ENCODE results near the gene LRP6.

The LRP6 gene

DNA sequence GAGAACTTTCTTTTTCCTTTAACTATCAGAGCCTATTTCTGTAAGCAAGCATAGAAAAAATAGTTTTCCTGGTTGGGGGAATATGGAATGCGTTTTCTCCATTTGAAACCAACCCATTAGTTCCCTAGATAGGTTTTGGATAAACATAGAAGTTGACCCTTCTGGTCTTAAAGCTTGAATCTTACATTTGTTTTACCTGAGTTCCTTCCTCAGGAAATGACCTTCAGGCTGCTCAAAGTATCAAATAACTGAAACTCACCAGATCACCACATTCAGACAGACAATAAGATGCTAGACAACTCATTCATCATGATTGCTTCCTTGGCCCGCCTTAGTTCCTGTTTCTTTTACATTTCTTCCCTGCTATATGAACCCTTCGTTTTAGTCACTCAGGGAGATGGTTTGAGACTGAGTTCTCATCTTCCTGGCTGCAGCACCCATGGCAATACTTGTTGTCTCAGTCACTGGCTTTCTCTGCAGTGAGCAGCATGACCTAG is 52.2 kb downstream of the LRP6 start:
- DNase-seq (ENCODE audit: low read depth), result no peak

- no peak for DNase-seq (ENCODE audit: low read depth)
Observed at GRCh38 chr12:12214201-12214600, 52.6 kb downstream of the LRP6 start.

DNA sequence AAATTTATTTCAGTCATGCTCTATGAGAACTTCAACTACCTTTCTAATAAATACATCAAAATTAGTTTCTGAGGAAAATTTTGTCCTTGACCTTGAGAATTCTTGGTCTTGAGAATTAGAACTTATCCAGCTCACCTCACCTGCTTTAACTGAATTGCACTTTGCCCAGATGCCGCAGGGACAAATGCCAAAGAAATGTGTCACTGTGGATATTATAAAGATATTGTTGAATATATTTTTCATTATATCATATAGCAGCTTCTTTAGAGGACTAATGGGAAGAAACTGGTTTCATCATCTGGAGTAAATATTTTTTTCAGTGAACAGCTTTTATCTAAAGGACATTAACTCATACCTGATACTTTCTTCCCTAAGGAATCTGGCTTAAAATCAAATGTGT is 54.1 kb downstream of the LRP6 start:
- DNase-seq (ENCODE audit: low read depth), result no peak

DNA sequence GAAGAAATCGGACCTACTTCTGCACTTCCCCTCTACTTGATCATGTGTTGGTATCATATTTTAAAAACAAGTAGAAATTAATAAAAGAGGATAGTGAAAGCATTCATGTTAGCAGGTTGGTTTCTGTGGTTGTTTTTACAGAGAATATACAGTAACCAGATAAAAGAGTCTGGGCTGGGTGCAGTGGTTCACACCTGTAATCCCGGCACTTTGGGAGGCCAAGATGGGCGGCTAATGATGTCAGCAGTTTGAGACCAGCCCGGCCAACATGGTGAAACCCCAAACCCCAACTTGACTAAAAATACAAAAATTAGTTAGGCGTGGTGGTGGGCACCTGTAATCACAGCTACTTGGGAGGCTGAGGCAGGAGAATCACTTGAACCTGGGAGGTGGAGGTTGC is 55.9 kb downstream of the LRP6 start:
- DNase-seq (ENCODE audit: low read depth), result no peak

DNA sequence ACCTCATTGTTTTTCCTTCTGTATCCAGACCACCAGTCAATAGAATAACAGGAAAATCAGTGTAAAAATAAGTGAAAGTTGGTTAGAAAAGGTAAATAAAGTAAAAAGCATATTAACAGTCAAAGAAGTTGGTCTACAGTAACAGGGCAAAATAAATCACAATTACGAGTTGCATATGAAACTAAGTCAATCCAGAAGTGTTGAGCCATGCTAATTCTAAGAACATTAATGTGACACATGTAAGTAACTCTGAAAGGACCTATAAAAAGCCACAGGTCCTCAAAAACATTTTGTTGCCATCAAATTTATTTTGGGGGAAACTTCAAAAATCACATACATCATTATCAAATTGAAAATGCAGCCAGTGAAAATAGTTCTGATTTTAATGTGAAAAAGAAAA is 56.4 kb downstream of the LRP6 start:
- no peak for DNase-seq (ENCODE audit: low read depth)

DNA sequence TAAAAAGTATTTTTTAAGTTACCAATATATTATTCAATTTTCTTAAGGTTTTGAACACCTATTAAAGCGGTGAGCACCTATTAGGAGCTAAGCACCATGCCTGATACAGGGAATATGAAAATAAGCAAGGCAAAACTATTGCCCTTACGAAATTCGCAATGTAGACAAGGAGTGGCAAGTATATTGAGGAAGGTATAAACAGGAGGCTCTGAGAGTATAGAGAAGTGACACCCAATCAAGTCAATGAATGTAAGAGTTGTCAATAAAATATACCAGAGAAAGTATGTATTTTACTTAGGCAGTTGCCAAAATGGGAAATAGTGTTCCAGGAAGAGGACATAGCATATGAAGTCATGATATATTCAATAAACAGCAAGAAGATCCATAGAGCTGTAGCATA is 57.2 kb downstream of the LRP6 start:
- DNase-seq (ENCODE audit: low read depth), result no peak

DNA sequence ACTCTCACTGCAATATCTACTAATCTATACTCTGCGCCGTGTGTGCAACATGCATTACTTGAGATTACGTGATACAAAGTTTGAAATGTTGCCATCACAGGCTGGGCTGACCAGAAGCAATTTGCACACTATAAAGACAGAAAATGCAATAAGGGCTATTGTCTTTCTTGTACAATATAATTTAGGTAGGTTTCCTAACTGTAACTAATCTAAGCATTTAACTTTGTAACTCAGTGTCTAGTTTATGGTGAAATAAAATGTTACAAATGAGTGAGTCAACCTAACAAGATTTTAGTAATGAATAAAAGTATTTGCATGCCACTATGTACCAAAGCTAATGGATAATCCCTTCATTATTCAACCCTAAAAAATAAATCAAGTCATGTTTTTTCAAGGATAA is 57.8 kb downstream of the LRP6 start:
- DNase-seq (ENCODE audit: low read depth), result no peak

DNA sequence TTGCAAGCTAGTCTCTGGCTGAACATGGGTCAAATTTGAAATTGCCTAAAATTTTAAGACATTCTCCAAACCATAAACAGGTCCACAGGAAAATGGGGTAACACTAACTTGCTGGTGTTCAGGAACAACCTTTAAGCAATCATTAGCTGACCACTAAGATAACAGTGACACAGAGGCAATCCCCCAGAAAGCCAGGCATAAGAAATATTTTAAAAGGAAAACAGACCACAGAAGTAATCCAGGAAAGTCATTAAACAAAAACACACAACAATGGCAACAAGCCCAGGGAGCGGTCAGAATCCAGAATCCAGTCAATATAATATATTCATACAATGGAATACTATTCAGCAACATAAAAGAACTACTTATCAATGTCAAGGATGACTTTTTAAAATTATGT is 59.1 kb downstream of the LRP6 start:
- DNase-seq (ENCODE audit: low read depth), result no peak

- DNase-seq (ENCODE audit: low read depth), result no peak
Observed at GRCh38 chr12:12206776-12207388, 60.0 kb downstream of the LRP6 start.

DNA sequence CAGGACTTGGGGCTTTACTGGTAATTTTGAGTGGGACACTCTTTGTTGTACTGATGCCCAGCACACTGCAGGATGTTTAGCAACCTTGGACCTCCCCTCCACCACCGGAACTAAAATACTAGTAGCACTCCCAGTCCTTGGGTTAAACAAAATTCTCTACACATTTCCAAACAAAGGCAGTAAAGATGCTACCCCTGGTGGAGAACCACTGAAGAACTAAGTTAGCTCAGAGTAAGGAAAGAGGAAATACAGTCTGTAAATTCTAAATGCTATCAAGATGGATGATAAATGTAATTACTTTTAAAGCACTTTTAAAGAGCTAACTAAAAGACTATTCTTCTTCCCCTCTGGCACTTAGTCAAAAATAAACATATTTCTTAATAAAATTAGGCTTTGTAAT is 64.1 kb downstream of the LRP6 start:
- DNase-seq (ENCODE audit: low read depth), result no peak

GRCh38 chr12:12202105-12202504 is 64.7 kb downstream of the LRP6 start:
- no peak for DNase-seq (ENCODE audit: low read depth)

DNA sequence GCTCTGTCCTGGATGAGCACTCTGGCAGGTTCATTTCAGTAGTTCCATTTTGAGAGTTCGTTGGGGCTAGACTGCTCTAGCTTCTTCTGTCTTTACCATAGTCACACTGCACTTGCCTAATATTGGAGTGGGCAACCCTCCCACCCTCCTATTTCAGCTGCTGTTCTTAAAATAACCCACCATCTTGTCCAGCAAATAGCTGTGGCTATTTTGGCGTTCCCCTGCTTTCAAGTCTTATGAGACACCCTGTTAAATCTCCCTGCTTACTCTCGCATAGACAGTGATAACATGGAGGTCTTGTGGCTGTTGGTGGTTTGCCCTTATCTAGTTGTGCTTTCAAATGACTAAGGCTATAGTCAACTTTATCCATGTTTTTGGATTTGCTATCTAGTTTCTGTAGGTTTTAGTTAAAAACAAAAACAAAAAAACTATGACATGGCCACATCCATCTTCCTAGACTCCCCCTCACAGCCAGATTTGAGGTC is 65.5 kb downstream of the LRP6 start:
- no peak for DNase-seq (ENCODE audit: low read depth)

DNA sequence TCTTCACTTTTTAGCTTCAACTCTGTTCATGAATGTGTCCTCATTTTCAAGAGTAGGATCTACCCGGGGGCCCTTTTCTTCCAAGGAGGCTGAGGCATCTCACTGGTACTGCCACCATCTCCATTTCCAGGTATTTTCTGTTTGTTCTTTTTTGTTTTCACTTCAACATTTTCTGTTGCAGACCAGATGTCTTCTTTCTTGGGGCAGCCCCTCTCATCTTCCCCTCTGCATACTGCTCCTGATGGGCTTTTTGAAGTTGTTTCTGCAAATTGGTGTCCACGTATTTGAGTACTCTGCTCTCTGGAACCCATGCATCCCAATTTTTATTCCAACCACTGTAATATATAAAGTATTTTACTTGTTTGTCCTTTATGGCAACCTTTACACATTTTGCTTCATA is 66.5 kb downstream of the LRP6 start:
- no peak for DNase-seq (ENCODE audit: low read depth)

DNA sequence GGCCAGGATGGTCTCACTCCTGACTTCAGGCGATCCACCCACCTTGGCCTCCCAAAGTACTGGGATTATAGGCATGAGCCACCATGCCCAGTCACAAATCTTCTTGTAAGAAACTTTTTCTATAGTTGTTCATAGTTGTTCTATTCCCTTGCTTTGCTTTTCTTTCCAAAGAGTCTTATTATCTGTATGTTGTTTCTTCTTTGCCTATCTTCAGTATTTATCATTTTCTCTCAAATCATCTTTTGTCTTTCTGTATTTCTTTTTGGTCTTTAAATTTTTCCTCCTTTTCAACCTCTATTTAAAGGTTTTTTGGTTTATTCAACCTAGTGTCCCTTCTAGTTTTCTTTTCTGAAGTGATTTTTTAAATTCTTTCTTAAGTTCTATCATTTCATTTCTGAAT is 68.7 kb downstream of the LRP6 start:
- no peak for DNase-seq (ENCODE audit: low read depth)

- no peak for DNase-seq (ENCODE audit: low read depth)
Observed at GRCh38 chr12:12197128-12197527, 69.7 kb downstream of the LRP6 start.

DNA sequence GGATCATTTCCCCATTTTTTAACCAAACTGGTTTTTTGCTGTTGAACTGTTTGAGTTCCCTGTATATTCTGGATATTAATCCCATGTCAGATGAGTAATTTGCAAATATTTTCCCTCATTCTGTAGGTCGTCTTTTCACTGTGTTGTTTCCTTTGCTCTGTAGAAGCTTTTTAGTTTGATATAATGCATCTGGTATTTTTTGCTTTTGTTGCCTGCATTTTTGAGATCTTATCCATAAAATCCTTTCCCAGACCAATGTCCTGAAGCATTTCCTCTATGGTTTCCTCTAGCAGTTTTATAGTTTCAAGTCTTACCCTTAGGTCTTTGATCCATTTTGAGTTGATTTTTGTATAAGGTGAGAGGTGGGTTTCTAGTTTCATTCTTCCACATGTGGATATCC is 71.3 kb downstream of the LRP6 start:
- no peak for DNase-seq (ENCODE audit: low read depth)

DNA sequence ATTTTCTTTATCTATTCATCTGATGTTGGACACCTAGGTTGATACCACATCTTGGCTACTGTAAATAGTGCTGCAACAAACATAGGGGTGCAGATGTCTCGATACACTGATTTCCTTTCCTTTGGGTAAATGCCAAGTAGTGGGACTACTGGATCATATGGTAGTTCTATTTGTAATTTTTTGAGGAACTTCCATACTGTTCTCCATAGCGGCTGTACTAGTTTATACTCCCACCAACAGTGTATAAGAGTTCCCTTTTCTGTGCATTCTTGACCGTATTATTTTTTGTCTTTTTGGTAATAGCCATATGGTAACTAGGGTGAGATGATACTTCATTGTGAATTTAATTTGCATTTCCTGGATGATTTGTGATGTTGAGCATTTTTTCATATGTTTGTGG is 71.8 kb downstream of the LRP6 start:
- DNase-seq (ENCODE audit: low read depth), result no peak

GRCh38 chr12:12194206-12194605 is 72.6 kb downstream of the LRP6 start:
- no peak for DNase-seq (ENCODE audit: low read depth)

DNA sequence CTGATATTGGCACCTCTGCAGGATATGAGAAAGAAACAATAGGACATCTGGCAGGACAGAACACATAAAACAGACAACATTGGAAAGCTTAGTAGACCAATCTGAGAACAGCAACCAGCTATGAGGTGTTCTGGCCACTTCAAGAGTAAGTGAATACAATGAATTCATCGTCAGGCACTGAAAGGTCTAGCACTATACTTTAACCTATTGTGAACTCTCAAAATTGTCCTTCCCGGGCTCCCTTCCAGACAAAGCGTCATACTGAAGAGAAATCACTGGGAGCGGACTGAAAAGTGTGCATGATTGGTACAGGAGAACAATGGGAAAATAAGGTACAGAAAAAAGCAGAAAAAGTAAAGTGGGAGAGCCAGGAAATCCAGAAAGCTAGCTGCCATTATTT is 75.8 kb downstream of the LRP6 start:
- DNase-seq (ENCODE audit: low read depth), result no peak

- no peak for DNase-seq (ENCODE audit: low read depth)
Observed at GRCh38 chr12:12190087-12190809, 76.6 kb downstream of the LRP6 start.

GRCh38 chr12:12185414-12185813 is 81.4 kb downstream of the LRP6 start:
- DNase-seq (ENCODE audit: low read depth), result no peak

DNA sequence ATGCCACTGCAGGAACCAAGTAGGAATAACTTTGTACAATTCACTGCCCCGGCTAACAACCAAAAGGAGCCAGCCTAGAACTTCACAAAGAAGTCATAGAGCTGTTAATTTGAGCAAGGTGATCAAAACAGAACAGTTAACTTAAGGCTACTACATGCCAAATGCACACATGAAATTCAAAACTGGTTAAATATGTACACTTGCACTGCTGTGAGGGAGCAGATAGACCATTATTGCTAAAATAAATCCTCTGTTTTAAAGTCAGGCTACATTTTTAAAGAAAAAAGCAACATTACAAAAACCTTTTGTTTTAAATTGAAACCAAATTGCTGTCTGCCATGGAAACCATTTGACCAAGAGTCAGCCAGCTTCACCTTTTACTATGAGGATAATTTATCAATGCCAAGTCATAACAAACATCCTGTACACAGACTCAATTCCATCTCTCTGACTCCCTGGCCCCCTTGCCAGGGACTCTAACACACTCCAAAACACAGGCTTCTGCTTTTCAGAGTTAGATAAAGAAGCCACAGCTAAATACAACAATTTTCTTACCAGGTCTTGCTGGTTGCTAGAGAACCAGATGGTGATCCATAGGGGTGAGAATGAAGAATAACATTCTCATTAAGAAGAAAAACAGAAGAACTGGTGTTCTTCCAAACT is 84.0 kb downstream of the LRP6 start:
- DNase-seq (ENCODE audit: low read depth), result no peak

DNA sequence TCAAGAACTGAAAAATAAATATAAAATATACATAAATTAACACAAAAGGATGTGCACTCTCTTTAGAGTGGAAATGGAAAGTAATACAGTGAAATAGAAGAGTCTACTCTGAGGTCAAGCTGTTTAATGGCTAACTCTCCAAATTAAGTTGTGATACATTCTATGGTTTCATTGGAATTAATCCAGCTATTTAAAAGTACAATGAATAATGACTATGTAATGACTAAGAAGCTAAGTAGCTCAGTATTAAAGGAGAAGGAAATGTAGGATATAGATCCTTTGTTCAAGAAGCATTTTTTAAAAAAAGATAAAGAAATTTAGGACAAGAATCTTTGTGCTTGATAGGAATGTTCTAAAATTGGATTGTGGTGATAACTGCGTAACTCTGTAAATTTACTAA is 85.3 kb downstream of the LRP6 start:
- no peak for DNase-seq (ENCODE audit: low read depth)

Data from fibroblast of the conjunctiva (primary cell).